D721Med (cell line): ENCODE data around the gene TMEM169.

Experiments used
- DNase-seq: peaks from one replicate; pipeline ENCODE4 v3.0.0; 2011; ENCODE audit warnings: low spot score; ENCODE audit not compliant: insufficient read length
- FAIRE-seq: peaks from 2 replicates; lab custom pipeline; 2011; peaks lifted over from hg19 to GRCh38; lab: Jason Lieb, UNC
- TF ChIP-seq, protein P1 (sequence below): IDR thresholded peaks from 2 replicates; pipeline ENCODE4 v1.5.1; 2012; ENCODE audit warnings: mild to moderate bottlenecking, control low read depth; ENCODE audit not compliant: insufficient read depth; ENCODE audit errors: missing control alignments

The TMEM169 gene

DNA sequence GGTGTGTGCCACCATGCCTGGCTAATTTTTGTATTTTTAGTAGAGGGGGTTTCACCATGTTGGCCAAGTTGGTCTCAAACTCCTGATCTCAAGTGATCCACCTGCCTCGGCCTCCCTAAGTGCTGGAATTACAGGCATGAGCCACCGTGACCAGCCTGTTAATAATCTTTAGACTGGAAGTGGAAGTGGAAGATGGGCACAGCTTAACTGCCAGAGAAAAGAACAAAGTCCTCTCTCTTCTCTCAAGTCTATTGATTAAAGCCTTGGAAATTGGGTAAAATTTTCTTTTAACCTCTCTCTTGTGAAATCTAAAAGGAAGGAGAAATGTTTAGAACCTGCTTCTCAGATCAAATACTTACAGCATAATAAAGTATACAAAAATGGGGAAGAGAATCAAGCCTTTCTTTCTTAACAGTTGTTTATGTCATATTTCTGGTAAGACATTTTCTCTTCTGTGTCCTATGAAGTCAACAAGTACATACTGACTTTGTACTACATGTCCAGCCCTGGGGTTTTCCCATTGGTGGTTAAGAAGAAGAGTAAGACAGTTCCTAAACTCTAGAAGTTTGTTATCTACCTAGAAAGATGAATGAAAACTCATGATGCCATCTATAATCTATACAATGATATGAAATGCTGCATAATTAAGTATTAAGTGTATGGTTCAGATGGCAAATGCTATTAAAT is 4.6 kb downstream of the TMEM169 start:
- TF ChIP-seq, protein P1, sequence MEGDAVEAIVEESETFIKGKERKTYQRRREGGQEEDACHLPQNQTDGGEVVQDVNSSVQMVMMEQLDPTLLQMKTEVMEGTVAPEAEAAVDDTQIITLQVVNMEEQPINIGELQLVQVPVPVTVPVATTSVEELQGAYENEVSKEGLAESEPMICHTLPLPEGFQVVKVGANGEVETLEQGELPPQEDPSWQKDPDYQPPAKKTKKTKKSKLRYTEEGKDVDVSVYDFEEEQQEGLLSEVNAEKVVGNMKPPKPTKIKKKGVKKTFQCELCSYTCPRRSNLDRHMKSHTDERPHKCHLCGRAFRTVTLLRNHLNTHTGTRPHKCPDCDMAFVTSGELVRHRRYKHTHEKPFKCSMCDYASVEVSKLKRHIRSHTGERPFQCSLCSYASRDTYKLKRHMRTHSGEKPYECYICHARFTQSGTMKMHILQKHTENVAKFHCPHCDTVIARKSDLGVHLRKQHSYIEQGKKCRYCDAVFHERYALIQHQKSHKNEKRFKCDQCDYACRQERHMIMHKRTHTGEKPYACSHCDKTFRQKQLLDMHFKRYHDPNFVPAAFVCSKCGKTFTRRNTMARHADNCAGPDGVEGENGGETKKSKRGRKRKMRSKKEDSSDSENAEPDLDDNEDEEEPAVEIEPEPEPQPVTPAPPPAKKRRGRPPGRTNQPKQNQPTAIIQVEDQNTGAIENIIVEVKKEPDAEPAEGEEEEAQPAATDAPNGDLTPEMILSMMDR = no peak

DNA sequence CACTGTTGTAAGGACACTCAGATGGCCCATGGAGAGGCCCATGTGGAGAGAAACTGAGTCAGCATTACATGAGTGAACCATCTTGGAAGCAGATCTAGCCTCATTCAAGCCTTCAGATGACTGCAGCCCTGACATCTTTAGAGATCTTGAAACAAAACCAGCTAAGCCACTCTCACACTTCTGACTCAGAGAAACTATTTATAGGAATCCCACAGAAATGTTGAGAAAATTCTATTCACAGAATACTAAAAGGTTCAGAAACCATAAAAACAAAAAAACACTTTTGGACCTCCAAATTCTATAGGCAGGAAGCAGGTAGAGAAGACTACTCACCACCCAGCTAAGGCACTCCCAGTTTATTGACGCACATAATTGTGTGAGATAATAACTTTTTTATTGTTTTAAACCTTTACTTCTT is 8.7 kb downstream of the TMEM169 start:
- DNase-seq = no peak
- TF ChIP-seq, protein P1 = no peak
- FAIRE-seq = no peak

More for the DNA sequence above, 4.6 kb downstream of the TMEM169 start:
- DNase-seq = no peak
- FAIRE-seq = peak; percentile 6

DNA sequence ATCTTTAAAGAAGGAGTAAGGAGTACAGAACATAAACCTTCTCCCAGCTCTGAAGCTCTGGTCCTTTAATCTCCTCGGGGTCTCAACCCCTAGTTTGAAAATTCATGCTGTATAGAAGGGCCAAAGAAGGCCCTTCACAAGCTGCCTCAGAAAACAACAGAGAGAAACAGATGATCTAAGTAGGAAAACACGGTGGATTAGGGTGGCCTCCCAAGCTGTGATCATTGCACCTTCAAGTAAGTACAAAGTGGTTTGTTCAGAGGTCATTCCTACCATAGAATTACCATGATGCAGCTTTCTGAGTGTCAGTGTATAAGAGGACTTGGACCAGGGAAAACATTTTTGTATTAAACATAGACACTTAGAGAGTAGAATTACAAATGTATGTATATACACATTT is 10.9 kb downstream of the TMEM169 start:
- TF ChIP-seq, protein P1 = no peak
- DNase-seq = no peak

DNA sequence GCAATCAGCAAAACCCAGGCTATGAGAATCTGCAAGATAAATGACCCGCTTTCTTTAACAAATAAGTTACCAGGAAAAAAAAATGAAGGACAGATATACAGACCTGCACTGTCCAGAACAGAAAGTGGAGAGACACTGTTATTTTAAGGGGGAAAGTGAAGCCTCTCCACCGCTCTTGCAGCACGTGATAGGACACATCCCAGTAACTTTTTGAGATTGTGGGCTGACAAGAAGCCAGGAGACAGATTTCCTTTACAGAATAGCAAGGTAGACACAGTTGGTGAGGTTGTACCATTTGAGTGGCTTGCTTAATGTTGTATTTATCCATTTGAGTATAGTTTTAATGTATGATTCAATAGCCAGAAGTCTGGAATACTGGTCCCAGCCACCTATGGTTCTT is 13.0 kb downstream of the TMEM169 start:
- TF ChIP-seq, protein P1 = no peak
- DNase-seq (no peak), FAIRE-seq (no peak)

More for the DNA sequence above, 10.9 kb downstream of the TMEM169 start:
- FAIRE-seq = no peak

DNA sequence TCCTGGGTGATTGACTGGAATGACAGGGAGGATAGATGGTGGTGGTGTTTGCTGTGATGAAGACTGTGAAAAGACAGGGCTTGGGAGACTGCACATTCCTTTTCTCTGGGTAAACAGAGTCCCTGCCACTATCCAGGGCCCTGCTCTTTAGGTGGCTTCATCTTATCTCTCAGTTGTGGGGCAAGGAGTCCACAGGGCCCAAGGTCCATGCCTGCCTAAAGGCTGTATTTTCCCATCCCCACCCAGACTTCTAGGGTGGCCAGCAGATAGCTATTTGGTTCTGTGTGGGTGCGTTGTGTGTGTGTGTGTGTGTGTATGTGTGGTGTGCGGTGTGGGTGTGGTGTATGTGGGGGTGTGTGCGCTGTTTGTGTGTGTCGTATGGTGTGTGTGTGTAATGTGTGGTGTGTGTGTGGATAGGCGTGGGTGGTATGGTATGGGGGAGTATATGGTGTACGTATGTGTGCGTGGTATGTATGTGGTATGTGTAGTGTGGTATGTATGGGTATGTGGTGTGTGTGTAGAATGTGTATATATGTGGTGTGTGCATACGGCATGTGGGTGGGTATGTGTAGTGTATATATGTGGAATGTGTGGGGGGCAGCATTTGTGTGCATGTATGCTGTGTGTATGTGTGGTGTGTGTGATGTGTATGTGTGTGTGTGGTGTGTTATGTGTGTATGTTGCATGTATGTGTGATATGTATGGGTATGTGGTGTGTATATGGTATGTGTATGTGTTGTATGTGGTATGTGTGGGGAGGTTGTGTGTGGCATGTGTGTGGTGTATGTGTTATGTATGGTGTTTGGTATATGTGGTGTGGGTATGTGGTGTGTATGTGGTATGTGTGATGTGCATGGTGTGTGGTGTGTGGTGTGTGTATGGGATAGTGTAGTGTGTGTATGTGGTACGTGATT is 17.0 kb downstream of the TMEM169 start:
- DNase-seq (no peak), FAIRE-seq (no peak)
- TF ChIP-seq, protein P1 = no peak

DNA sequence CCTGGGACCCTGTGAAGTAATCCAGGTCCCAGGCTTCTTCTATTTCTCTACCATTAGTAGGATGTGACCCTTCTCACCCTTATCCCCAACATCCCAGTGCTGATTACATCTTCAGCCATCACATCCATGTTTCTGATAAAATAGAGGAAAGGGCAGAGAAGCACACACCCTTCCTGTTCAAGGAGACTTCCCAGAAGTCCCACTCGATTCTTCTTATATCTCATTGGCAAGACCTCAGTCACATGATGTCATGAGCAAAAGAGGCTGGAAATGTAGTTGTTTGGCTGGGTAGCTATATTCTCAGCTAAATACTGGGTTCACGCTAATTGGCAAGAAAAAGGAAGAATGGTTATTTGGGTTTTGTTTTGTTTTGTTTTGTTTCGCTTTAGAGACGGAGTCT is 19.4 kb downstream of the TMEM169 start:
- TF ChIP-seq, protein P1 = no peak
- no peak for DNase-seq
- no peak for FAIRE-seq
